Activated T-cell treated with anti-CD3 and anti-CD28 coated beads for 48 hours (primary cell): ENCODE results near the gene SFT2D1.

ENCODE experiments used
- DNase-seq: peaks from one replicate; pipeline ENCODE4 v3.0.0-alpha.2; 2020; ENCODE audit warnings: low read depth

The SFT2D1 gene

GRCh38 chr6:166307082-166308032 lies 35.0 kb downstream of the SFT2D1 start:
- DNase-seq = no peak

- DNase-seq = no peak
Measured at GRCh38 chr6:166306378-166307081, 35.8 kb downstream of the SFT2D1 start.

GRCh38 chr6:166305562-166306117 lies 36.7 kb downstream of the SFT2D1 start:
- DNase-seq = no peak

- DNase-seq = no peak
Measured at GRCh38 chr6:166304106-166304505, 38.2 kb downstream of the SFT2D1 start.

- DNase-seq = no peak
Measured at GRCh38 chr6:166301611-166302529, 40.5 kb downstream of the SFT2D1 start.

GRCh38 chr6:166300357-166300987 lies 41.9 kb downstream of the SFT2D1 start:
- no peak for DNase-seq

- DNase-seq = no peak
Measured at GRCh38 chr6:166297606-166298005, 44.7 kb downstream of the SFT2D1 start.

GRCh38 chr6:166296035-166296883 lies 46.1 kb downstream of the SFT2D1 start:
- DNase-seq = no peak

- DNase-seq = no peak
Measured at GRCh38 chr6:166293731-166294584, 48.4 kb downstream of the SFT2D1 start.

- DNase-seq = no peak
Measured at GRCh38 chr6:166289207-166290060, 52.9 kb downstream of the SFT2D1 start.

GRCh38 chr6:166286839-166287271 lies 55.5 kb downstream of the SFT2D1 start:
- DNase-seq = no peak

GRCh38 chr6:166285233-166285632 lies 57.1 kb downstream of the SFT2D1 start:
- DNase-seq = no peak

GRCh38 chr6:166284640-166285039 lies 57.7 kb downstream of the SFT2D1 start:
- no peak for DNase-seq

- DNase-seq = no peak
Measured at GRCh38 chr6:166282394-166283032, 59.8 kb downstream of the SFT2D1 start.

GRCh38 chr6:166281104-166281503 lies 61.2 kb downstream of the SFT2D1 start:
- DNase-seq = no peak

- DNase-seq = no peak
Measured at GRCh38 chr6:166279393-166279679, 63.0 kb downstream of the SFT2D1 start.

GRCh38 chr6:166278579-166279392 lies 63.6 kb downstream of the SFT2D1 start:
- no peak for DNase-seq
